Epithelial cell of esophagus (primary cell): ENCODE data around the gene ABR.

Experiments used
- DNase-seq: peaks from one replicate; pipeline ENCODE4 v3.0.0; 2010; ENCODE audit warnings: low read depth
- H3K4me3 ChIP-seq: 2 replicates; pipeline ENCODE4 v1.5.1; 2011; ENCODE audit warnings: mild to moderate bottlenecking, low read length, control low read depth
- CTCF ChIP-seq: IDR thresholded peaks from 2 replicates; pipeline ENCODE4 v1.5.1; 2011; ENCODE audit warnings: low read depth, mild to moderate bottlenecking, low read length, control low read depth, inconsistent platforms; ENCODE audit not compliant: insufficient read depth; ENCODE audit errors: missing control alignments

Gene ABR

GRCh38 chr17:1190751-1191331 lies 11.1 kb upstream of the ABR start:
- H3K4me3 ChIP-seq: no peak overlapping the region
- DNase-seq: peak; percentile 44
- TF ChIP-seq CTCF: no peak

- DNase-seq: no peak
- TF ChIP-seq CTCF: no peak
- no peak overlapping the region for H3K4me3 ChIP-seq
Observed at GRCh38 chr17:1188812-1189504, 9.2 kb upstream of the ABR start.

- peak; percentile 83 for DNase-seq
- H3K4me3 ChIP-seq: no peak overlapping the region
- TF ChIP-seq CTCF: peak; percentile 96
Observed at GRCh38 chr17:1186923-1187771, 7.4 kb upstream of the ABR start.

GRCh38 chr17:1186214-1186820 lies 6.5 kb upstream of the ABR start:
- TF ChIP-seq CTCF: no peak
- peak; percentile 86 for DNase-seq
- H3K4me3 ChIP-seq: no peak overlapping the region

GRCh38 chr17:1183171-1183873 lies 3.5 kb upstream of the ABR start:
- no peak overlapping the region for H3K4me3 ChIP-seq
- no peak for TF ChIP-seq CTCF
- no peak for DNase-seq

GRCh38 chr17:1182811-1183170 lies 3.0 kb upstream of the ABR start:
- no peak for TF ChIP-seq CTCF
- DNase-seq: no peak
- no peak overlapping the region for H3K4me3 ChIP-seq
